ENCODE data around the gene PPP6R2. TPM values are rescaled to one million over a fixed set of nuclear protein-coding genes. Genes with fewer than 3 reads are reported as not detected.

The PPP6R2 gene
- total and polyA plus RNA-seq, 7 donors, result 15.0 to 64.5 (median 40.7) TPM

- Histone ChIP-seq H3K9me3 (no peaks in the 10 kb centered on the region), H3K27me3 (no peaks in the 10 kb centered on the region), H3K4me1 (peaks cover 0 to 61% (median 59%) of the 10 kb centered on the region in 4 donors), H3K36me3 (peaks cover 6 to 10% (median 9%) of the 10 kb centered on the region in 4 donors), H3K4me3 (no peak overlapping the region), H3K27ac (no peak overlapping the region)
- intact Hi-C loops (cut with DNase I), result no loop called here
- TF ChIP-seq POLR2AphosphoS5 (IDR thresholded peaks at IDR 0.05), result no peak
- no peak for TF ChIP-seq POLR2A (IDR thresholded peaks at IDR 0.05)
- no peak for TF ChIP-seq CTCF (IDR thresholded peaks at IDR 0.05)
- TF ChIP-seq EP300 (IDR thresholded peaks at IDR 0.05), result no peak
- WGBS, 2 donors, result 78 to 84% methylated on average over 5 of the region's 5 CpGs
- no peak for DNase-seq
These were observed 128.8 kb downstream of the PPP6R2 start for GRCh38 chr22:50471962-50472361.

DNA sequence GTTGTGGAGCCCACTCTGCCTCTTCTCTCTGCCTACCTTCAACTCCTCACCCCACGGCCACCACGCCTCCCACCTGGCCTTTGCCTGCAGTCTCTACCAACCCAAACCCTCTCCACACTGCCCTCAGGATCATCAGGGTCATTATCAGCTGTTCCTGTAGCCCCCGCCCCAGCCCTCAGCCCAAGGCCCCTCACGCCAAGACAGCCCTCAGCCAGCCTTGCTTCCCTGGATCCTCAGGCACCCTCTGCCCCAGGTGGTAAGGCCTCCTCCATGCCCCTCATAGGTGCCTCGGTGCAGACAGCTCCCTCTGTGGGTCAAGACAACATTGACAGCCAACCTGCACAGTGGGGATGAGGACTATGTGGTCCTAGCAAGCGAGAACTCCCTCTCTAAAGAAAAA lies 130.0 kb downstream of the PPP6R2 start:
- DNase-seq, result no peak
- Histone ChIP-seq H3K4me3 (peak overlapping the region in 2 of 4 donors; percentile 87 to 93), H3K36me3 (no peaks in the 10 kb centered on the region), H3K9me3 (no peaks in the 10 kb centered on the region), H3K27ac (no peak overlapping the region), H3K27me3 (no peaks in the 10 kb centered on the region), H3K4me1 (peaks cover 0 to 61% (median 59%) of the 10 kb centered on the region in 4 donors)
- no peak for TF ChIP-seq CTCF (IDR thresholded peaks at IDR 0.05)
- TF ChIP-seq POLR2A (IDR thresholded peaks at IDR 0.05), result no peak
- no peak for TF ChIP-seq EP300 (IDR thresholded peaks at IDR 0.05)
- TF ChIP-seq POLR2AphosphoS5 (IDR thresholded peaks at IDR 0.05), result no peak
- 70 to 74% methylated on average over 6 of the region's 6 CpGs for whole genome bisulfite sequencing, 2 donors
- intact Hi-C loops (cut with DNase I), result no loop called here

DNA sequence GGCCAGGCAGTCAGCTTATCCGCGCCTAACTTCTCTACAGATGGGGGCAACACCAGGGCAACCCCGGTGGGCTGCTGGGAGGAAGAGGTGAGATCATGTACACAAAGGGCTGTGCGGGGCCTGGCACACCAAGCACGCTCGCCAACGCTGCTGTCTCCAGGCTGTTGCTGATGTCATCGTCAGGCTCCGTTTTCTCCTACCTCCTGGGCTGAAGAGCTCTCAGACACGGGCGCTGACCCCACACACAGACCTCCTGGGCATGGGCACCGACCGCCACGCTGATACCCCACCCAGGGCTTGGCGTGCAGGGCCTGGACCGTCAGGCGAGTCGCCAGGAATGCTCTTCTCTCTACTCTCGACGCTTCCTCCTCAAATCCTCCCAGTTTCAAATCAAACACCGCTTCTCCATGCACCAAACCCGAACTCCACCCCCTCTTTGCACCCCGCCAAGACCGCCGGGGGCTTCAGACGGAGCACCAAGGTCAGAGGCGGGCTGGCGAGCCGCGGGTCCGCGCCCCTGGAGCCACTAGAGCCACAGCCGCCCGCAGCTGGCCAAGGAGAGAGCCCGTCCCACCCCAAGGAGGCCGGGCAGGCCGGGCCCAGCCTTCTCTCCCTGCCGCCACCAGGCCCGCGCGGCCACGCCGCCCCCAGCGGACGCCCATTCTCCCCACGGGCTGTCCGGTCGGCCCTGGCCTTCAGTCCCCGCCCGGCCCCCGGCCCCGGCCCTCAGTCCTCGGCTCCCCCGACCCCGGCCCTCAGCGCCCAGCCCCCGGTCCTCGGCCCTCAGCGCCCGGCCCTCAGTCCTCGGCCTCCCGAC lies 130.9 kb downstream of the PPP6R2 start:
- no peaks in the 10 kb centered on the region for H3K9me3 ChIP-seq
- TF ChIP-seq POLR2AphosphoS5 (IDR thresholded peaks at IDR 0.05) (peak in 1 of 4 donors; percentile 28), CTCF (IDR thresholded peaks at IDR 0.05) (no peak), EP300 (IDR thresholded peaks at IDR 0.05) (no peak), POLR2A (IDR thresholded peaks at IDR 0.05) (no peak)
- H3K27me3 ChIP-seq, result peaks cover 0 to 6% (median 0%) of the 10 kb centered on the region in 3 donors
- peaks cover 0 to 60% (median 56%) of the 10 kb centered on the region in 4 donors for H3K4me1 ChIP-seq
- intact Hi-C loops (cut with DNase I), result loop anchor here (1.0 to 2.0 kb wide), 2 partner anchors 33 to 51 kb away; partner anchors contain the start of genes LMF2 and SCO2
- peak overlapping the region; percentile 82 to 91 (median 87) for H3K27ac ChIP-seq
- WGBS, 2 donors, result 3 to 7% methylated on average over 62 of the region's 62 CpGs
- no peaks in the 10 kb centered on the region for H3K36me3 ChIP-seq
- H3K4me3 ChIP-seq, result peak overlapping the region; percentile 62 to 99 (median 90)
- DNase-seq, result peak; percentile 65

DNA sequence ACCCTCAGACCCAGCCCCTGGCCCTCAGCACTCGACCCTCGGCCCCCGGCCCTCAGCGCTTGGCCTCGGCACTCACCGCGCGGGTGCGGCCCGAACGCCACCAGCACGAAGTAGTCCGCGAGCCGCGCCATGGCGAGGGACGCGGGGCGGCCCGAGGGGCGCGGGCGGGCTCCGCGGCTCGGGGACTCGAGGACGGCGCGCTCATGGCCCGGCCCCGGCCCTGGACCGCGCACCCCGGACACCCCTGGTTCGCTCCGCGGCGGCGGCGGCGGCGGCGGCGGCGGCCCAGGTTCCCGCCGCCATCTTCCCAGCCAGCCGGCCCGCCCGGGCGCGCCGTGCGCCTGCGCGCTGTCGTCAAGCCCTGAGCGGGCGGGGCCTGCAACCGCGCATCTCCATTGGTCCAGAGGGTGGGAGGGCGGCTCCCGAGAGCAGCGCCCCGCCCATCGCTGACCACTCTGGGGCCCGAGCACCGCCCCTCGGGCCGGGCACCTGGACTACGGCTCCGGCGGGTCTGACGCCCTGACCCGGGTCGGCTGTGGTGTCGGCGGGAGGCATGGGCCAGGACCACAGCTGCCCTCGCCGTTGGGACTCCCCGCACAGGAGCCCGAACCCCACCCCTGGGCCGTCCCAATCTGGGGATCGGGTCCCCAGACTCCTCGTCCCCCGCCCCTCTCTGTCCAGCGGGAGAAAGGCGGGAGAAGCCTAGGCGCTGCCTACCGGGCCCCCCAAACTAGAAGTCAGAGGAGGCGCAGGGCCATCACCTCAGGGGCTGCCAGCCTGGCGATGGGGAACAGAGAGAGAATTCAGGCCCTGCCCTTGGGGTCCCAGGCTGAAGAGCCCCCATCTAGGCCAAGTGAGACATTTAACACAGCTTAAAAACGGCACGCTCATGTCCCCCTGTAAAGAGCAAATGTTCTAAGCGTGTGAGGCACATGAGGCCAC lies 131.9 kb downstream of the PPP6R2 start, which contains the start of gene SBF1:
Gene SBF1 (minus strand): TSS at position 326 of the 942 bp plus-strand sequence. CDS start 195 bp downstream, at position 131.
- Histone ChIP-seq H3K4me1 (peaks cover 0 to 50% (median 48%) of the 10 kb centered on the region in 4 donors), H3K4me3 (peak within 1 kb of the TSS; percentile 62 to 99 (median 90)), H3K36me3 (no peaks in the 10 kb centered on the region), H3K27ac (peak within 1 kb of the TSS; percentile 82 to 91 (median 87)), H3K9me3 (no peaks in the 10 kb centered on the region), H3K27me3 (peaks cover 0 to 15% (median 5%) of the 10 kb centered on the region in 3 donors)
- TF ChIP-seq POLR2AphosphoS5 (IDR thresholded peaks at IDR 0.05), result peak; percentile 26 to 68 (median 46)
- no peak for TF ChIP-seq POLR2A (IDR thresholded peaks at IDR 0.05)
- DNase-seq, result peak; percentile 95
- intact Hi-C loops (cut with DNase I), result loop anchor here (1.0 to 2.0 kb wide), 2 partner anchors 32 to 50 kb away; partner anchors contain the start of genes LMF2 and SCO2
- 2% methylated on average over 97 of the region's 97 CpGs for WGBS, 2 donors
